ENCODE measurements around the gene BBIP1. TPM values are rescaled to one million over a fixed set of nuclear protein-coding genes. Genes with fewer than 3 reads are reported as not detected.

BBIP1 gene
- total and polyA plus RNA-seq, 2 donors (not counting 3 experiments of a cell fraction or from before 2014, with no cell fraction given): 9.9 to 32.8 TPM

- intact Hi-C loops (cut with micrococcal nuclease): no loop called here
- no peaks in the 10 kb centered on the region for H3K27me3 ChIP-seq (ENCODE audit: control insufficient read depth in 2 of 2, insufficient read depth in 2 of 2, low read length in 2 of 2)
- no TSS peak for BruUV-seq (replicated peaks)
- no peaks in the 10 kb centered on the region for H3K36me3 ChIP-seq (ENCODE audit: control insufficient read depth in 2 of 2, extremely low read depth in 1 of 2, insufficient read depth in 2 of 2, low read length in 2 of 2)
- H3K27ac ChIP-seq (ENCODE audit: insufficient read depth, low read depth, low read length): no peak overlapping the region
- H3K9me1 ChIP-seq (replicated peaks; ENCODE audit: control insufficient read depth, extremely low read depth, insufficient read depth, low read length): no peaks in the 10 kb centered on the region
- H3K79me2 ChIP-seq (ENCODE audit: control insufficient read depth, insufficient read depth, low read length): peaks cover 63% of the 10 kb centered on the region
- ChIA-PET POLR2A (no interaction called here), CTCF (no interaction called here)
- dilution Hi-C loops (cut with MboI; ENCODE audit: extremely low pct_ligation_motif_present, low sequenced_read_pairs): no loop called here
- no peak overlapping the region for H3K4me2 ChIP-seq (ENCODE audit: insufficient read depth, low read length)
- H4K20me1 ChIP-seq (replicated peaks; ENCODE audit: control insufficient read depth, extremely low read depth, insufficient read depth, low read length): peaks cover 3% of the 10 kb centered on the region
- no peak overlapping the region for H3K4me3 ChIP-seq (replicated peaks in 1 of 3; ENCODE audit: insufficient read depth in 1 of 3, low read depth in 1 of 3, low read length in 3 of 3)
- FAIRE-seq (no peak), DNase-seq (ENCODE audit: low read depth, low spot score) (no peak)
- no peak overlapping the region for H2AFZ ChIP-seq (ENCODE audit: low read depth, low read length)
- H3K9me3 ChIP-seq (replicated peaks; ENCODE audit: control insufficient read depth, insufficient read depth, low read length): no peaks in the 10 kb centered on the region
- H3K4me1 ChIP-seq (ENCODE audit: control insufficient read depth, extremely low read depth, insufficient read depth, low read length): peaks cover 7% of the 10 kb centered on the region
- H3K9ac ChIP-seq (replicated peaks; ENCODE audit: extremely low read depth, insufficient read depth, low read length): no peak overlapping the region
- no peak for TF ChIP-seq MYC (IDR thresholded peaks at IDR 0.05; ENCODE audit: low read depth, low read length)
- no peak for TF ChIP-seq FOS (IDR thresholded peaks at IDR 0.05; ENCODE audit: borderline replicate concordance, insufficient read depth, low read length)
- no peak for TF ChIP-seq CTCF (IDR thresholded peaks at IDR 0.05; ENCODE audit: extremely low read depth in 1 of 2, insufficient read depth in 1 of 2, low read depth in 1 of 2, low read length in 2 of 2)
- no peak for TF ChIP-seq POLR2AphosphoS5 (IDR thresholded peaks at IDR 0.05; ENCODE audit: insufficient read depth, low read depth, low read length)
- TF ChIP-seq EZH2 (IDR thresholded peaks at IDR 0.05; ENCODE audit: borderline replicate concordance, low read depth, low read length, severe bottlenecking): no peak
- no peak for TF ChIP-seq MAX (IDR thresholded peaks at IDR 0.05; ENCODE audit: insufficient read depth, insufficient read length)
- no peak for TF ChIP-seq GATA2 (IDR thresholded peaks at IDR 0.05; ENCODE audit: insufficient read depth, insufficient read length, low read depth, low read length)
- TF ChIP-seq POLR2A (IDR thresholded peaks at IDR 0.05; ENCODE audit: low read depth, low read length): no peak
- TF ChIP-seq JUN (IDR thresholded peaks at IDR 0.05; ENCODE audit: borderline replicate concordance, insufficient read depth, insufficient read length, low read depth): no peak
These were observed 43.5 kb upstream of the BBIP1 start for GRCh38 chr10:110962443-110962842.

Measured in endothelial cell of umbilical vein (primary cell).